GM18951 (cell line): Measurements from ENCODE around the gene ARRDC5.
"Not testable (repeated sequence)": the region's sequence is repeated elsewhere in the genome, so short reads cannot be mapped to it uniquely, and the experiment has no call there.

Experiments used
- POLR2A ChIP-seq: IDR thresholded peaks from 4 replicates; pipeline ENCODE4 v1.6.1; 2011; ENCODE audit warnings: mild to moderate bottlenecking; ENCODE audit not compliant: insufficient read length, insufficient read depth; ENCODE audit errors: extremely low read depth
- in situ Hi-C: fragments of 300-500 bp; cut with MboI; formaldehyde crosslinking; loops from one replicate; pipeline ENCODE4 v1.12.0; 2022; ENCODE audit warnings: low sequenced_read_pairs, mixed read lengths, inconsistent platforms; ENCODE audit not compliant: unreplicated experiment

Gene ARRDC5

DNA sequence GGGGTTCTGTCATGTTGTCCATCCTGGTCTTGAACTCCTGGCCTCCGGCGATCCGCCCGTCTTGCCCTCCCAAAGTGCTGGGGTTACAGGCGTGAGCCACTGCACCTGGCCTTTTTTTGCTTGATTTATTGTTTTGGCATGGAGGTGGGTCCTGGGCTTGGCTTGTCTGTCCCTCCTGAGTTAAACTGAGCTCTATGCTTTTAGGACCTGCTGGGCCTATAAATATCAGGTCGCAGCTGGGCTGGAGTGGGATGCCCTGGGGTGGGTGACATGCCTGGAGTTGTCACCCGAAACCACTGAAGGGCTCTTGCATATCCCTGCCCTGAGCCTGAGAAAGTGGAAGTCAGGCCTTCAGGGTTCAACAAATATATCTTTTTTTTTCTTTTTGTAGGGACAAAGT is 5.5 kb downstream of the ARRDC5 start:
- TF ChIP-seq POLR2A, result no peak
- in situ Hi-C loops, result no loop called here

DNA sequence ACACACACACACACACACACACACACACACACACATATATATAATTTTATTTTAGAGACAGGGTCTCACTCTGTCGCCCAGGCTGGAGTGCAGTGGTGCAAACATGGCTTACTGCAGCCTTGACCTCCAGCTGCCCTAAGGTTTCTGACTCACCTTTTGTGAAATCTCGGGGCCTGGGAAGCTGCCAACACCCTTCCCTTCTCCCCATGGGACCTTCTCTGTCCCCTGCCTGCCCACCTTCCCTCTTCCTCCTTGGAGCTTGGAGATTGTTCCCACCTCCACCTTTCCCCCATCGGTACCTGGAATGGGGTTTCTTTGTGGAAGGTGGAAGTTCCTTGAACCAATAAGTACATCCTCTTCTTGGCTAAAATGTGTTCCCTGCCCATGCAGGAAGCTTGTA is 6.3 kb downstream of the ARRDC5 start:
- TF ChIP-seq POLR2A, result no peak
- in situ Hi-C loops, result no loop called here

- in situ Hi-C loops, result not testable (repeated sequence)
Observed at GRCh38 chr19:4892962-4893361, 9.7 kb downstream of the ARRDC5 start.

- no peak for TF ChIP-seq POLR2A
- in situ Hi-C loops, result no loop called here
Observed at GRCh38 chr19:4891066-4891465, 11.6 kb downstream of the ARRDC5 start.

GRCh38 chr19:4889034-4889815 is 13.5 kb downstream of the ARRDC5 start:
- in situ Hi-C loops, result no loop called here
- TF ChIP-seq POLR2A, result no peak

GRCh38 chr19:4887803-4888202 is 14.9 kb downstream of the ARRDC5 start:
- in situ Hi-C loops, result not testable (repeated sequence)

DNA sequence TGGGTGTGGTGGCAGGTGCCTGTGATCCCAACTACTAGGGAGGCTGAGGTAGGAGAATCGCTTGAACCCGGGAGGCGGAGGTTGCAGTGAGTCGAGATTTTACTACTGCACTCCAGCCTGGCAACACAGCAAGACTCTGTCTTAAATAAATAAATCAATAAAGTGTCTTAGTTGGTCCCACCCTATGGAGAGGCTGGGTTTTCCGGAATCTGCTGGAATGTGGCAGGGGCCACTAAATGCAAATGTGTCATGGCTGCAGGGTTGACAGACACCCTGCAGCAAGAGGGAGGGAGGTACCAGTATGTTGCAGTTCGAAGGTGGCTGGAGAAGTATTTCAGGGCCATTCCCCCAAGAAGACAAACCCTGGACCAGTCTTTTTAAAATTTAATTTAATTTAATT is 17.7 kb downstream of the ARRDC5 start:
- in situ Hi-C loops, result not testable (repeated sequence)

DNA sequence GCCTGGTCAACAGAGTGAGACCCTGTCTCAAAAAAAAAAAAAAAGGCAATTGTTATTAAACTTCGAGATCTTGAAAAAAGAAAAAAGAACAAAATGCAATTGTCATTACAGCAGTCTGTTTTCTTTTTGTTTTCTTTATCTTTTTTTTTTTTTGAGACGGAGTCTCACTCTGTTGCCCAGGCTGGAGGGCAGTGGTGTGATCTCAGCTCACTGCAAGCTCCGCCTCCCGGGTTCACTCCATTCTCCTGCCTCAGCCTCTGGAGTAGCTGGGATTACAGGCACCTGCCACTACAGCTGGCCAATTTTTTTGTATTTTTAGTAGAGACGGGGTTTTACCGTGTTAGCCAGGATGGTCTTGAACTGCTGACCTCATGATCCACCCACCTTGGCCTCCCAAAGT is 19.8 kb downstream of the ARRDC5 start:
- in situ Hi-C loops, result not testable (repeated sequence)

- in situ Hi-C loops, result no loop called here
Observed at GRCh38 chr19:4879041-4879440, 23.7 kb downstream of the ARRDC5 start.

GRCh38 chr19:4878491-4878968 is 24.2 kb downstream of the ARRDC5 start:
- in situ Hi-C loops, result no loop called here
- TF ChIP-seq POLR2A, result no peak

More at GRCh38 chr19:4879041-4879440, 23.7 kb downstream of the ARRDC5 start:
- no peak for TF ChIP-seq POLR2A

GRCh38 chr19:4877753-4878490 is 24.8 kb downstream of the ARRDC5 start:
- in situ Hi-C loops, result no loop called here
- TF ChIP-seq POLR2A, result no peak

DNA sequence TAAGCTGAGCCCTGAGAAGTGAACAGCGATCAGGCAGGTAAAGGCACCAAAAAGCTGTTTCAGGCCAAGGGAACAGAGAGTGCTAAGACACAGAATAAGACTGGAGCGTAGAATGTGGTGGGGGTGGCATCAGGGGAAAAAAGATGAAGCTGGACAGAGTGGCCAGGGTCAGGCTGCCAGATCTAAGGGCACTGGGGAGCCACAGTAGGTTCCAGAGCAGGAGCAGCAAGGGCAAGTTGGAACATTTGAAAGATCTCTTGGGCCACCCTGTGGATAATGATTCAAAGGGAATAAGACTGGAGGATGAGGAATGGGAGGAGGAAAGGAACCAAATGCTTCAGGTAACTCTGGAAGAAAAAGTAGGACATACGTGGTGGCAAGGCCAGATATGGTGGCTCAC is 28.8 kb downstream of the ARRDC5 start:
- in situ Hi-C loops, result no loop called here
- no peak for TF ChIP-seq POLR2A

GRCh38 chr19:4871711-4872110 is 31.0 kb downstream of the ARRDC5 start:
- in situ Hi-C loops, result no loop called here

DNA sequence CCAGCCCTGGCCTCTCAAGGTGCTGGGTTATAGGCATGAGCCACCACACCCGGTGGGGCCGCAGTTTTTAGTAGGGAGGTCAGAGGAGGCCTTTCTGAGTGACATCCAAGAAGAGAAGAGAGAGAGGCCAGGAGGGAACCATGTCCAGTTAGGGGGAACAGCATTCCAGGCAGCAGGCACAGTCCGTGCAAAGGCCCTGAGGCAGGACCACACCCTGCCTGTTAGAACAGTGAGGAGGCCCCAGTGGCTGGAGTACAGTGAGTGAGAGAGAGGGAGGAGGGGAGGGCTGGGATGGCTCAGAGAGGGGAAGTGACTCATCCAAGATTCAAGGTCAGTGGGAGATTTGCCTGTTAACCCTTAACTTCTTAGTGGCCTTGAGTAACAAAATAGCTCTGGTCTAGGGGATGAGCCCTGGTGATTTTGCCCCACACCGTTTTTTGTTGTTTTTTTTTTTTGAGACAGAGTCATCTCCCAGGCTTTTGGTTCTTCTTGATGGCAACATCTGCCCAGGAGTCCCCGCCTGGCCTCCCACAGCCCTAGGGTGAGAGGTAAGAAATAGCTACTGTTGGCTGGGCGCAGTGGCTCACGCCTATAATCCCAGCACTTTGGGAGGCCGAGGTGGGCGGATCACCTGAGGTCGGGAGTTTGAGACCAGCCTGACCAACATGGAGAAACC is 32.5 kb downstream of the ARRDC5 start:
- TF ChIP-seq POLR2A, result no peak
- in situ Hi-C loops, result no loop called here

More at GRCh38 chr19:4871711-4872110, 31.0 kb downstream of the ARRDC5 start:
- no peak for TF ChIP-seq POLR2A

- in situ Hi-C loops, result no loop called here
- TF ChIP-seq POLR2A, result no peak
Observed at GRCh38 chr19:4868286-4868834, 34.3 kb downstream of the ARRDC5 start.
